SKM-1 treated with dmso at 0.1 percent for 144 hours (cell line): ENCODE results near the gene SPPL2B.

Experiments
- DNase-seq: peaks from one replicate; lab custom pipeline; 2025; ENCODE audit not compliant: unreplicated experiment; lab: John Stamatoyannopoulos, UW

Gene SPPL2B

DNA sequence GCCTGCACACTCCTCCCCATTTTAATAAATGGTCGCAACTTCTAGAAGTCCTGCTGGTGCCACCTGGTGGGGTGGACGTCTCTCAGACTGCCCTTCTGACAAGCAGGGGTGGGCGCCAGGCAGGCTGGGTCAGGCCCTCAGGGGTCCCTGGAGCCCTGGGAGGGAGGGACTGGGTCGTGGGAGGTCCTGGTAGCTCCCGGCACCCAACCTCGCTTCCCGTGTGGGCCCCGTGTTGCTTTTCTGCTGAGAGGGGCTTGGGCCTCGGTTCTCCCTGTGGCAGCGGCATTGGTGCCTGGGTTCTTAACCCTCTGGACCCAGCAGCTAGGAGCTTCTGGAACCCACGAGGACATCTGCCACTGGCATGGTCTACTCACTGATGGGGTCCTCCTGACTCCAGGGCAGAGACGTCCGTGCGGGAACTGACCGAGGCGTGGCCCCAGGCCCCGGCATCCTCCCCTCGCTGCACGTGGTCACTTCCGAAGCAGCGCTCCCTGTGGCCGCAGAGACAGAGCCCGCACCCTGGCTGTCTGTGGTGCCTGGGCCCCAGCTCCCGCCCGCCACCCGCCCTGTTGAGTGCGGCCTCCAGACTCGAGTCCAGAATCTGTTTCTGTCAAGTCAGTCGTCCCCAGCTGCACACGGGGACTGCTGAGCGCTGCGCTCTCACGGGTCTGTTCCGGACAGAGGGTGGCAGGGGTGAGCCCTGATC lies 25.6 kb downstream of the SPPL2B start:
- DNase-seq = no peak

DNA sequence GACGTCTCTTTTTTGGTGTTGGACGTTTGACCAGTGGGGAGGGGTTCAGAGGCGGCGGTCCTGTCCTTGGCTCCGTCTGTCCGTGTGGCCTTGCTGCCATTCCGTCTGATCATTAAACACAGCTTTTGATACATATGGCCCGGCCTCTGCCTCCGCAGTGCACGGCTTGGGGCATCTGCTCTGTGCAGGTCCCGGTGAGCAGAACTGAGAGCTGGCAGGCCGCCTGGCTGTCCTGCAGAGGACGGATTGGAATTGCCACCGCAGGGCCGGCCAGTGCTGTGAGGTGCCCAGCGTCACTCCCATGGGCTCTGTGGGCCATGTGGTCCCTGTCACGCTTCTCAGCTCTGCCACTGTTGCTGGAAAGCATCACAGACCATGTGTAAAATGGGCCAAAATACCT lies 26.2 kb downstream of the SPPL2B start:
- no peak for DNase-seq

GRCh38 chr19:2355168-2356035 lies 26.9 kb downstream of the SPPL2B start:
- no peak for DNase-seq

DNA sequence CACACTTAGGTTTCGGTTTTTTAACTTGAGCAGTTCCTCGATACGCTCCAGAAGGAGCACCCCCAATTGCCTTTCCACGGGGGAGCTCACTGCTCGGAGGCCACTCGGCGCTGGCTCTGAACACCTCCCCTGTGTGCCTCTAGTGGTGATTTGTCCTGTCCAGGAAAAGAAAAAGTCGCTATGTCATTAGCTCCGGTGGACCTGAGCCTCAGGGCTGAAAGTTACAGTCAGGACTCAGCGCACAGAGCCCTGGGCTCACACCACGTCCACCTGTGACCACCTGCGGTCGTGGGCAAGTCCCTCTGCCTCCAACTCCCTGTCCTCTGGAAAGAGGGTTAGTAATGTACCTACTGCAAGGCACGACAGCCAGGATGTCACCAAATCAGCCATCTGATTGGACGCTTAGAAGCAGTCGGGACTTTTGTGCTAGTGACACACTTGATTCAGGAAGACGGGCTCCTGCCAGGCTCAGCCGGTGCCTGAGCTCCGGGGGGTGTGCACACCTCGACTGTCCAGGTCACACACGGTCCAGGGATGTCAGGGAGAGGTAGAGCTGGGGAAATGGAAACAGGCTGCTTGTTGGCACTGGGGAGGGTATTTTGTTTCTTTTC lies 27.7 kb downstream of the SPPL2B start:
- no peak for DNase-seq

GRCh38 chr19:2357279-2358206 lies 29.1 kb downstream of the SPPL2B start:
- DNase-seq = no peak

GRCh38 chr19:2358548-2359173 lies 30.2 kb downstream of the SPPL2B start:
- DNase-seq = no peak

DNA sequence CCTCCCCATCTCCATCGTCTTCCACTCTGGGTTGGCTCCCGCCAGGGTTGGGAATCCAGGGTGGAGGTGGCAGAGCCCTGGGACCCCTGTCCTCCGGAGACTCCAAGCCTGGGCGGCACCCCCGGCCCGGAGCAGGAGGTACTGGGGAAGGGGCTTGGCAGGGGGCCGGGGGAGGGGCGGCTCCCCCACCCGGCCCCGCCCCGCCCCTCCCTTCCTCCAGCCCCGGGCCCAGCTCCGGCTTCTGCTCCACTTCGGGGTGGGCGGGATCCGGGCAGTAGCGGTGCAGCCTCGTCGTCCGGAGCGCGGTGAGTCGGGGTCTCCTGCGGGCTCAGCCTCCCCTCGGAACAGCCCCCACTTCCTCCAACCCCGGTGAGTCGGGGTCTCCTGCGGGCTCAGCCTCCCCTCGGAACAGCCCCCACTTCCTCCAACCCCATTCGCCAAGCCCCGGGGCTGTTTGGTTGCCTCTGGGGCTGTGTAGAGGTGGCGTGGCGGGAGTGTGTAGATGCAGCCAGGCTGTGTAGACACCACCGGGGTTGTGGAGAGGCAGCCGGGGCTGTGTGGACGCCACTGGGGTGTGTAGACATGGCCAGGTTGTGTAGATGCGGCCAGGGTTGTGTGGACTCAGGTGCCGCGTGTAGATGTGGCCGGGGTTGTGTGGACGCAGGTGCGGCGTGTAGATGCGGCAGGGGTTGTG lies 31.7 kb downstream of the SPPL2B start, which contains the start of gene TMPRSS9:
Gene TMPRSS9 (plus strand): TSS at position 274 of the 694 bp plus-strand sequence. CDS start 29,521 bp downstream, outside the sequence.
- no peak for DNase-seq

DNA sequence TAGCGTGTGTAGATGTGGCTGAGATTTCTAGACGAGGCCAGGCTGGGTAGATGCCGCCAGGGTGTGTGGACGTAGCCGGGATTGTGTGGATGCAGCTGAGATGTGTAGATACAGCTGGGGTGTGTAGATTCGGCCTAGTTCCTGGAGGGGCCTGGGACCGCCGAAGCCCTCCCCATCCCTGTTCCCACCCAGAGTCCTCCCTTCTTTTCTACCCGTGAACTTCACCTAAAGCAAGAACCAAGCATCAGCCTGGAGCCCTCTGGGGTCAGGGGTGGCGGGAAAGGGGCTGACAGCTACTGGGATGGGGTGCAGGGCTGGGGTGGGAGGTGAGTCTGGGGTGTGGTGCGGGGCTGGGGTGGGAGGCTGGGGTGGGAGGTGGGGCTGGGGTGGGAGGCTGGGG lies 32.3 kb downstream of the SPPL2B start:
- no peak for DNase-seq

DNA sequence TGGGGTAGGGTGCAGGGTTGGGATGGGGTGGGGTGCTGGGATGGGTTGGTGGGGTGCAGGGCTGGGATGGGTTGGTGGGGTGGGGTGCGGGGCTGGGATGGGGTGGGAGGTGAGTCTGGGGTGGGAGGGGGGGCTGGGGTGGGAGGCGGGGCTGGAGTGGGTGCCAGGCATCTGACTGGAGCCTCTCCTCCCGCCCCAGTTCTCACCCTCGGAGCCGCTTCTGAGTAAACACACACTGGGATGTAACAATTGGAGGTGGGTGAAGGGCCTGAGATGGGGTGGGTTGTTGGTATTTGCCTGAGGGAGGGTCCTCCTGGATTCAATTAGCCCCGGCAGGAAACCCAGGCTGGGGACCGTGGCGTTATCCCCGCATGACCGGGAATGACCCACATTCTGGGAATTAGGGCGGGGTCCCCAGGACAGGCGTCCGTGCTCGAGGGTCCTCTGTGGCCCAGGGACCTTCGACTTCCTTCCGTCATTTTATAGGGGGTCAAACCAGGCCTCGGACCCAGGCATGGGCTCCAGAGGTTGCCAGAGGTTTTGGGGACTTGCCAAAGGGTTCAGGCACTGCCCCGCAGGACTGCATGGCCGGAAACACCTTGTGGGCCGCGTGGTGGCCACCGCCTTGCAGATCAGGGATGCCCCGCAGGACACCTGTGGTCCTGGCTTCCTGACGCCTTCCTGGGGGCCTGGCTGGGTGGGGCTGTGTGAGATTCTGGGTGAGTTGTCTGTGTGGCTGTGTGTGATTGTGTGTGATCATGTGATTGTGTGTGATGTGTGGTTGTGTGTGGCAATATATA lies 33.0 kb downstream of the SPPL2B start:
- DNase-seq = no peak

DNA sequence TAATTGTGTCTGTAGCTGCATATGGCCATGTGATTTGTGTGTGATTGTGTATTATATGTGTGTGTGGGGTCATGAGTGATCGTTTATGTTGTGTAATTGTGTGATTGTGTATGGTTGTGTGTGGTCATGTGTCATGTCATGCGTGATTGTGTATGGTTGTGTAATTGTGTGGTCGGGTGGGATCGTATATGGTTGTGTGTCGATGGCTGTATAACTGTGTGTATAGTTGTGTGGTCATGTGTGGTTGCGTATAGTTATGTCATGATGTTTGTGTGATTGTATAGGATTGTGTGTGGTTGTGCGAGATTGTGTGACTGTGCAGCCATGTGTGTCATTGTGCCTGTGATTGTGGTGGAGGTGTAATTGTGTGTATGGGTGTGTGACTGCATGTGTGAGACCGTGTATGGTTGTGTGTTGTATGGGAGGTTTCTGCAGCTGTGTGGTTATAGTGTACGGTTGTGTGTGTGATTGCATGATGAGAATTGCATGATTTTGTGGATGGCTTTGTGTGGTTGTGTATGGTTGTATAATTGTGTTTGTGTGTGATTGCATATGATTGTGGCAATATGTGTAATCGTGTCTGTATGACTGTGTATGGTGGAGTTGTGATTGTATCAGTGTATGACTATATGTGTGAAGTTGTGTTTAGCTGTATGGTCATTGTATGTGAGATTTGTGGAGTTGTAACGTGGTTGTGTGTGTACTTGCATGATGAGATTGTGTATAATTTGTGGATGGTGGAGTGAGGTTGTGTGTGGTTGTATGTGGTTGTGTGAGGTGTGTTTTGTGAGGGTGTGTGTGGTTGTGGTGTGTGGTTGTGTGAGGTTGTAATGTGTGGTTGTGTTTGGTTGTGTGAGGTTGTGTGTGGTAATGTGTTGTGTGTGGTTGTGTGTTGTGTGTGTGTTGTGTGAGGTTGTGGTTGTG lies 33.8 kb downstream of the SPPL2B start:
- no peak for DNase-seq

DNA sequence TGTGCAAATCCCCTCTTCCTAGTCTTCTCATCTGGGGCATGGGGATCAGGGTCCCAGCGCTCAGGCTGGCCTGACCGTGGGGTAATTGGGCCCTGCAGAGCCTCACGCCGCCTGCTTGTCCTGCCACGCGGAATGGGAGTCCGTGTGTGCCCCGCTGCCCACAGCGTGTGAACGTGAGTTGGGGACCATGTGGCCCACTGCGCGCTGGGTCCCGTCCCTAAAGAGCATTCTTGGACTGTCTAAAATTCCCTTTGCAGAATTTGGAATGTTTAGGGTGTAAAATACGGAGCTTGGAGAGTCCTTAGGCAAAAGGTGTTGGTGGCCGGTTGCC lies 34.5 kb downstream of the SPPL2B start:
- DNase-seq = no peak

DNA sequence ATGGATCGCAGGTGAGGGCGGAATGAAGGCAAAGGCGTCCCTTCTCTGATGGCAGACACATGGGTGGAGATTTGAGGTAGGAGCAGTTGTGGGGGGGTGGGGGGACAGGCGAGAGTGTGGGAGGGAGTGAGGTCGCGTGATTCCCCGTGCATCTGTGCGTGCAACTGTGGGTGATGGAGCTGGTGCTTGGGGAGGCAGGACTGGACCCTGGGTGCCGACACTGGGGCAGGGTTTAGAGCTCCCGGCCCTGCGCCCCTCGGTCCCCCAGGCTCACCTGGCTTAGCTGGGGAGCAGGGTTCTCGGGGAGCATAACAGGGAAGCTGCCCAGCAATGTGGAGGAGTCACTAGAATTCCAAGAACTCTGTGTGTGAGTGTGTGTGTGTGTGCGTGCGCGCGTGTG lies 34.9 kb downstream of the SPPL2B start:
- DNase-seq = no peak

DNA sequence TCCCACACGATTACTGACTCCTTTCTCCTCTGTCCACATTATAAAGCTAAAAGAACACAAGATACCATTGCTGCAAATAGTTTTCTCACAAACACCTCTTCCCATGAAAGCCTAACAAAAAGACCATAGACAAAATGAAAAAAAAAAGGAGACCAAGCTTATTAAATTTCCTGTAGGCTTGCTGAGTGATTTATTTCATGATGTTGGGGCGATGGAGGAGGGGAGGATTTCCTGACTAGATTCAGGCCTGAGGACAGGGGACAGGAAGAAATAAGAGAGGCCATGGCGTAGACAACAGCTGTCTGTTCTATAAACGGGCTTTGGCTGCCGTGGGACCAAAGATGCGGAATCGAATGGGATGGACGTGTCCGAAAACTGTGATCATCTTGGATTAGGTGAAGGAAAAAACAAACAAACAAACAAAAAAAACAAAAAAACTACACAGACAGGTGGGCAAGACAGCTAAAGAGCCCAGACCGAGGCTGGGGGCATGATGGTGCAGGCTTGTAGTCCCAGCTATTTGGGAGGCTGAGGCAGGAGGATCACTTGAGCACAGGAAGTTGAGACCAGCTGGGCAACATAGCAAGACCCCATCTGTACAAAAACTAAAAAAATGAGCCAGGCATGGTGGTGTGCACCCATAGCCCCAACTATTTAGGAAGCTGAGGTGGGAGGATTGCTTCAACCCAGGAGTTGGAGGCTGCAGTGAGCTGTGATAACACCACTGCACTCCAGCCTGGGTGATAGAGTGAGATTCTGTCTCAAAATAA lies 36.9 kb downstream of the SPPL2B start:
- DNase-seq = no peak

GRCh38 chr19:2371656-2372055 lies 43.2 kb downstream of the SPPL2B start:
- DNase-seq = no peak

- DNase-seq = no peak
Observed at GRCh38 chr19:2372076-2372612, 43.7 kb downstream of the SPPL2B start.

DNA sequence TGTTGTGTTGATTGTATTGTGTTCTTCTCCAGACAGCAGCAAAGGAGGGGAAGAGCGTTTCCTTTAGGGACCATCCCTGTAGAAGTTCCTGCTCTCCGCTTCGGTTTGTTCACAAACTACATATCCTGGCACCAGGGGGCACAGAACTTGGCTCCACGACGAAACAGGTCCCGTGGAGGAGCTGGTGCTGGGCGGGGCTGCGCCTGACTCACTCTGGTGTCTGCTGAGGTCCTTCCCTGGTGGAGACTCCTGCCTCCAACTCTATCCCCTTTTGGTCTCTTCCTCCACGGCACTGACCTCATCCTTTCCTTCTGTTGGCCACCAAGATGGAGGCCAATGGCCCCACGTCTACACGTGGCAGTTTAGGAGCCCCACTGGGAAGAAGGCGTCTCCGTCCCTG lies 46.3 kb downstream of the SPPL2B start:
- no peak for DNase-seq
